ENCODE measurements around the gene HLA-DQA1.
"Not testable (repeated sequence)": the region's sequence is repeated elsewhere in the genome, so short reads cannot be mapped to it uniquely, and the experiment has no call there.

HLA-DQA1 gene

GRCh38 chr6:32637219-32637880, at the start of gene HLA-DQA1:
Gene HLA-DQA1 (plus strand): TSS chr6:32637406. CDS start chr6:32637459, 53 bp downstream.
- ATAC-seq: peak; percentile 94
- Mint-ChIP-seq H3K9me3 (no peaks in the 10 kb centered on the region), H3K36me3 (peaks cover 56% of the 10 kb centered on the region), H3K4me3 (peak within 1 kb of the TSS; percentile 92), H3K27ac (peak within 1 kb of the TSS; percentile 100), H3K4me1 (peaks cover 84% of the 10 kb centered on the region), H3K27me3 (no peaks in the 10 kb centered on the region)

- H3K27ac Mint-ChIP-seq: peak overlapping the region; percentile 100
- no peaks in the 10 kb centered on the region for H3K9me3 Mint-ChIP-seq
- no peak for ATAC-seq
- peak overlapping the region; percentile 87 for H3K4me3 Mint-ChIP-seq
- H3K4me1 Mint-ChIP-seq: peaks cover 46% of the 10 kb centered on the region
- H3K36me3 Mint-ChIP-seq: peaks cover 69% of the 10 kb centered on the region
- H3K27me3 Mint-ChIP-seq: no peaks in the 10 kb centered on the region
Observed at GRCh38 chr6:32588156-32588555, 49.0 kb upstream of the HLA-DQA1 start.

- H3K9me3 Mint-ChIP-seq: no peaks in the 10 kb centered on the region
- peaks cover 53% of the 10 kb centered on the region for H3K36me3 Mint-ChIP-seq
- H3K27me3 Mint-ChIP-seq: no peaks in the 10 kb centered on the region
- H3K4me1 Mint-ChIP-seq: peaks cover 30% of the 10 kb centered on the region
- H3K27ac Mint-ChIP-seq: peak within 1 kb of the TSS; percentile 100
- H3K4me3 Mint-ChIP-seq: peak within 1 kb of the TSS; percentile 87
- peak; percentile 96 for ATAC-seq
Observed at GRCh38 chr6:32589596-32590449, 47.4 kb upstream of the HLA-DQA1 start, which contains the start of gene HLA-DRB1. Gene HLA-DRB1 (minus strand): TSS chr6:32589848. CDS start chr6:32589742, 106 bp downstream.

- H3K9me3 Mint-ChIP-seq: not testable (repeated sequence)
Observed at GRCh38 chr6:32590713-32591112, 46.5 kb upstream of the HLA-DQA1 start.

GRCh38 chr6:32597024-32597423, 40.2 kb upstream of the HLA-DQA1 start:
- peaks cover 24% of the 10 kb centered on the region for H3K4me1 Mint-ChIP-seq
- peaks cover 7% of the 10 kb centered on the region for H3K9me3 Mint-ChIP-seq
- H3K36me3 Mint-ChIP-seq: peaks cover 16% of the 10 kb centered on the region
- H3K27ac Mint-ChIP-seq: peak overlapping the region; percentile 63
- no peak overlapping the region for H3K4me3 Mint-ChIP-seq
- no peak for ATAC-seq
- H3K27me3 Mint-ChIP-seq: no peaks in the 10 kb centered on the region

More at GRCh38 chr6:32590713-32591112, 46.5 kb upstream of the HLA-DQA1 start:
- Mint-ChIP-seq H3K4me3 (peak overlapping the region; percentile 87), H3K36me3 (peaks cover 44% of the 10 kb centered on the region), H3K4me1 (peaks cover 21% of the 10 kb centered on the region), H3K27ac (peak overlapping the region; percentile 100)
- H3K27me3 Mint-ChIP-seq, ATAC-seq: not testable (repeated sequence)

GRCh38 chr6:32602383-32602782, 34.8 kb upstream of the HLA-DQA1 start:
- ATAC-seq: no peak
- peaks cover 7% of the 10 kb centered on the region for H3K9me3 Mint-ChIP-seq
- peaks cover 16% of the 10 kb centered on the region for H3K36me3 Mint-ChIP-seq
- peaks cover 68% of the 10 kb centered on the region for H3K4me1 Mint-ChIP-seq
- no peak overlapping the region for H3K4me3 Mint-ChIP-seq
- H3K27me3 Mint-ChIP-seq: no peaks in the 10 kb centered on the region
- no peak overlapping the region for H3K27ac Mint-ChIP-seq

- no peak overlapping the region for H3K4me3 Mint-ChIP-seq
- no peaks in the 10 kb centered on the region for H3K27me3 Mint-ChIP-seq
- peaks cover 16% of the 10 kb centered on the region for H3K36me3 Mint-ChIP-seq
Observed at GRCh38 chr6:32603222-32603621, 34.0 kb upstream of the HLA-DQA1 start.

GRCh38 chr6:32603888-32604287, 33.3 kb upstream of the HLA-DQA1 start:
- H3K4me3 Mint-ChIP-seq: peak overlapping the region; percentile 72
- ATAC-seq: peak; percentile 73
- peaks cover 7% of the 10 kb centered on the region for H3K9me3 Mint-ChIP-seq

More at GRCh38 chr6:32603222-32603621, 34.0 kb upstream of the HLA-DQA1 start:
- no peak for ATAC-seq
- Mint-ChIP-seq H3K4me1 (peaks cover 75% of the 10 kb centered on the region), H3K9me3 (peaks cover 7% of the 10 kb centered on the region), H3K27ac (no peak overlapping the region)

GRCh38 chr6:32604434-32604877, 32.8 kb upstream of the HLA-DQA1 start:
- H3K4me3 Mint-ChIP-seq: peak overlapping the region; percentile 72

More at GRCh38 chr6:32603888-32604287, 33.3 kb upstream of the HLA-DQA1 start:
- Mint-ChIP-seq H3K27me3 (no peaks in the 10 kb centered on the region), H3K4me1 (peaks cover 72% of the 10 kb centered on the region), H3K27ac (no peak overlapping the region), H3K36me3 (peaks cover 14% of the 10 kb centered on the region)

GRCh38 chr6:32607263-32607987, 29.8 kb upstream of the HLA-DQA1 start:
- peaks cover 6% of the 10 kb centered on the region for H3K36me3 Mint-ChIP-seq
- H3K4me3 Mint-ChIP-seq: peak overlapping the region; percentile 73
- no peak overlapping the region for H3K27ac Mint-ChIP-seq
- no peaks in the 10 kb centered on the region for H3K27me3 Mint-ChIP-seq
- peaks cover 58% of the 10 kb centered on the region for H3K4me1 Mint-ChIP-seq
- peak; percentile 47 for ATAC-seq
- peaks cover 4% of the 10 kb centered on the region for H3K9me3 Mint-ChIP-seq

More at GRCh38 chr6:32604434-32604877, 32.8 kb upstream of the HLA-DQA1 start:
- H3K9me3 Mint-ChIP-seq: peaks cover 7% of the 10 kb centered on the region
- peaks cover 8% of the 10 kb centered on the region for H3K36me3 Mint-ChIP-seq
- ATAC-seq: peak; percentile 85
- H3K27ac Mint-ChIP-seq: no peak overlapping the region
- peaks cover 69% of the 10 kb centered on the region for H3K4me1 Mint-ChIP-seq
- no peaks in the 10 kb centered on the region for H3K27me3 Mint-ChIP-seq

- Mint-ChIP-seq H3K27ac (no peak overlapping the region), H3K27me3 (no peaks in the 10 kb centered on the region), H3K36me3 (peaks cover 6% of the 10 kb centered on the region), H3K4me3 (peak overlapping the region; percentile 73), H3K4me1 (peaks cover 53% of the 10 kb centered on the region), H3K9me3 (peaks cover 4% of the 10 kb centered on the region)
- ATAC-seq: no peak
Observed at GRCh38 chr6:32607988-32608298, 29.3 kb upstream of the HLA-DQA1 start.

- ATAC-seq: no peak
- Mint-ChIP-seq H3K4me1 (peaks cover 52% of the 10 kb centered on the region), H3K36me3 (peaks cover 6% of the 10 kb centered on the region), H3K27me3 (no peaks in the 10 kb centered on the region), H3K4me3 (peak overlapping the region; percentile 19), H3K27ac (no peak overlapping the region), H3K9me3 (peaks cover 4% of the 10 kb centered on the region)
Observed at GRCh38 chr6:32608362-32608761, 28.8 kb upstream of the HLA-DQA1 start.

GRCh38 chr6:32609391-32609730, 27.8 kb upstream of the HLA-DQA1 start:
- peaks cover 6% of the 10 kb centered on the region for H3K36me3 Mint-ChIP-seq
- peaks cover 4% of the 10 kb centered on the region for H3K9me3 Mint-ChIP-seq
- peaks cover 43% of the 10 kb centered on the region for H3K4me1 Mint-ChIP-seq
- H3K27me3 Mint-ChIP-seq: no peaks in the 10 kb centered on the region
- no peak overlapping the region for H3K27ac Mint-ChIP-seq
- no peak overlapping the region for H3K4me3 Mint-ChIP-seq
- ATAC-seq: no peak

- Mint-ChIP-seq H3K27me3 (no peaks in the 10 kb centered on the region), H3K9me3 (peaks cover 4% of the 10 kb centered on the region), H3K27ac (no peak overlapping the region), H3K4me3 (no peak overlapping the region), H3K36me3 (peaks cover 6% of the 10 kb centered on the region), H3K4me1 (peaks cover 38% of the 10 kb centered on the region)
- ATAC-seq: peak; percentile 97
Observed at GRCh38 chr6:32609731-32610640, 27.2 kb upstream of the HLA-DQA1 start.

All from stimulated activated memory B cell treated with anti-CD40 and anti-IgM and Interleukin-4, amounts not matched to agents 10 μg/mL and 1 μg/mL and 100 μg/mL, for 72 hours (primary cell).